ENCODE data around the gene RSRC2. TPM values are rescaled to one million over a fixed set of nuclear protein-coding genes. Genes with fewer than 3 reads are reported as not detected.

The RSRC2 gene
- total RNA-seq, 1 experiment from 2014 or later: 68.7 TPM

DNA sequence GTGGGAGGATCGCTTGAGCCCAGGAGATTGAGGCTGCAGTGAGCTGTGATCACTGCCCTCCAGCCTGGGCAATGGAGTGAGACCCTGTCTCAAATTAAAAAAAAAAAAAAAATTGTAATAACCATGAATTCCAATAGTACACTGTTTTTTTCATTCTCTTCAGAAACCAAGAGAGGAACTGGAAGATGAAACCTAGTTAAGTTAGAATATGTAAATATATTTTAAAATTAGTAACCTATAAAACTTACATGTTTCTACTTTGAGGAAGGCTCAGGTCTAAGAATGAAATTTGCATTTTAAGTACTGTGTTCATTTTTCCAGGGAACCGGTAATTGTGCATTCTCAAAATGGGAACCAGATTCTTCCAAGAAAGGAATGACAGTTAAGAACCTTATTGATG is 19.1 kb upstream of the RSRC2 start:
- Histone ChIP-seq H3K9me2 (ENCODE audit: insufficient read depth) (no peaks in the 10 kb centered on the region), H2AFZ (ENCODE audit: low read depth, low read length, poor library complexity, severe bottlenecking) (no peak overlapping the region), H3K4me3 (replicated peaks in 1 of 2; ENCODE audit: low read depth in 1 of 2, low read length in 2 of 2) (no peak overlapping the region), H3K9ac (ENCODE audit: low read length) (no peak overlapping the region), H3K4me1 (ENCODE audit: control insufficient read depth in 1 of 2, insufficient read depth in 2 of 2, low read length in 2 of 2) (no peaks in the 10 kb centered on the region), H3K27me3 (ENCODE audit: insufficient read depth, low read length) (no peaks in the 10 kb centered on the region), H4K20me1 (ENCODE audit: insufficient read depth) (no peaks in the 10 kb centered on the region), H3K9me3 (ENCODE audit: control insufficient read depth in 1 of 2, insufficient read depth in 1 of 2, low read depth in 1 of 2, low read length in 2 of 2) (no peaks in the 10 kb centered on the region), H3K36me3 (ENCODE audit: control insufficient read depth in 1 of 2, insufficient read depth in 2 of 2, low read length in 2 of 2) (peaks cover 28 to 44% of the 10 kb centered on the region in 2 experiments), H3K27ac (ENCODE audit: low read depth, low read length) (no peak overlapping the region), H3K79me2 (ENCODE audit: insufficient read depth, low read length) (peaks cover under 1% of the 10 kb centered on the region; the same call in 1 of the 2 replicates), H3K4me2 (ENCODE audit: low read length) (no peak overlapping the region)
- TF ChIP-seq FOSL1 (IDR thresholded peaks at IDR 0.05; ENCODE audit: low read depth) (no peak), EZH2 (IDR thresholded peaks at IDR 0.05) (no peak)
- TF ChIP-seq, protein P1, sequence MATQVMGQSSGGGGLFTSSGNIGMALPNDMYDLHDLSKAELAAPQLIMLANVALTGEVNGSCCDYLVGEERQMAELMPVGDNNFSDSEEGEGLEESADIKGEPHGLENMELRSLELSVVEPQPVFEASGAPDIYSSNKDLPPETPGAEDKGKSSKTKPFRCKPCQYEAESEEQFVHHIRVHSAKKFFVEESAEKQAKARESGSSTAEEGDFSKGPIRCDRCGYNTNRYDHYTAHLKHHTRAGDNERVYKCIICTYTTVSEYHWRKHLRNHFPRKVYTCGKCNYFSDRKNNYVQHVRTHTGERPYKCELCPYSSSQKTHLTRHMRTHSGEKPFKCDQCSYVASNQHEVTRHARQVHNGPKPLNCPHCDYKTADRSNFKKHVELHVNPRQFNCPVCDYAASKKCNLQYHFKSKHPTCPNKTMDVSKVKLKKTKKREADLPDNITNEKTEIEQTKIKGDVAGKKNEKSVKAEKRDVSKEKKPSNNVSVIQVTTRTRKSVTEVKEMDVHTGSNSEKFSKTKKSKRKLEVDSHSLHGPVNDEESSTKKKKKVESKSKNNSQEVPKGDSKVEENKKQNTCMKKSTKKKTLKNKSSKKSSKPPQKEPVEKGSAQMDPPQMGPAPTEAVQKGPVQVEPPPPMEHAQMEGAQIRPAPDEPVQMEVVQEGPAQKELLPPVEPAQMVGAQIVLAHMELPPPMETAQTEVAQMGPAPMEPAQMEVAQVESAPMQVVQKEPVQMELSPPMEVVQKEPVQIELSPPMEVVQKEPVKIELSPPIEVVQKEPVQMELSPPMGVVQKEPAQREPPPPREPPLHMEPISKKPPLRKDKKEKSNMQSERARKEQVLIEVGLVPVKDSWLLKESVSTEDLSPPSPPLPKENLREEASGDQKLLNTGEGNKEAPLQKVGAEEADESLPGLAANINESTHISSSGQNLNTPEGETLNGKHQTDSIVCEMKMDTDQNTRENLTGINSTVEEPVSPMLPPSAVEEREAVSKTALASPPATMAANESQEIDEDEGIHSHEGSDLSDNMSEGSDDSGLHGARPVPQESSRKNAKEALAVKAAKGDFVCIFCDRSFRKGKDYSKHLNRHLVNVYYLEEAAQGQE (IDR thresholded peaks at IDR 0.05; ENCODE audit: low read depth): no peak
- TF ChIP-seq, protein P2, sequence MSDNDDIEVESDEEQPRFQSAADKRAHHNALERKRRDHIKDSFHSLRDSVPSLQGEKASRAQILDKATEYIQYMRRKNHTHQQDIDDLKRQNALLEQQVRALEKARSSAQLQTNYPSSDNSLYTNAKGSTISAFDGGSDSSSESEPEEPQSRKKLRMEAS (IDR thresholded peaks at IDR 0.05): no peak
- TF ChIP-seq, protein P3, sequence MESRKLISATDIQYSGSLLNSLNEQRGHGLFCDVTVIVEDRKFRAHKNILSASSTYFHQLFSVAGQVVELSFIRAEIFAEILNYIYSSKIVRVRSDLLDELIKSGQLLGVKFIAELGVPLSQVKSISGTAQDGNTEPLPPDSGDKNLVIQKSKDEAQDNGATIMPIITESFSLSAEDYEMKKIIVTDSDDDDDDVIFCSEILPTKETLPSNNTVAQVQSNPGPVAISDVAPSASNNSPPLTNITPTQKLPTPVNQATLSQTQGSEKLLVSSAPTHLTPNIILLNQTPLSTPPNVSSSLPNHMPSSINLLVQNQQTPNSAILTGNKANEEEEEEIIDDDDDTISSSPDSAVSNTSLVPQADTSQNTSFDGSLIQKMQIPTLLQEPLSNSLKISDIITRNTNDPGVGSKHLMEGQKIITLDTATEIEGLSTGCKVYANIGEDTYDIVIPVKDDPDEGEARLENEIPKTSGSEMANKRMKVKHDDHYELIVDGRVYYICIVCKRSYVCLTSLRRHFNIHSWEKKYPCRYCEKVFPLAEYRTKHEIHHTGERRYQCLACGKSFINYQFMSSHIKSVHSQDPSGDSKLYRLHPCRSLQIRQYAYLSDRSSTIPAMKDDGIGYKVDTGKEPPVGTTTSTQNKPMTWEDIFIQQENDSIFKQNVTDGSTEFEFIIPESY (IDR thresholded peaks at IDR 0.05; ENCODE audit: extremely low read depth, insufficient replicate concordance, low read length): no peak
- ChIA-PET RAD21 (ENCODE audit: low non-redundant PET in 1 of 2, low total read pairs in 2 of 2, uncharacterized antibody in 2 of 2, unreplicated experiment in 2 of 2) (no interaction called here), CTCF (no interaction called here), POLR2A (no interaction called here)
- no peak for DNase-seq (ENCODE audit: low read depth, low spot score)
- no TSS peak for BruUV-seq (replicated peaks)
- no peak for ATAC-seq
- intact Hi-C loops (cut with micrococcal nuclease): no loop called here
